NT2/D1 (cell line): ENCODE measurements around the gene KMT2E.

ENCODE experiments used
- YY1 ChIP-seq: IDR thresholded peaks from 2 replicates; pipeline ENCODE4 v1.6.1; 2011; ENCODE audit not compliant: insufficient read length, insufficient read depth
- ZNF274 ChIP-seq: IDR thresholded peaks from 2 replicates; pipeline ENCODE4 v1.6.1; 2011; ENCODE audit warnings: mild to moderate bottlenecking, low read depth, low read length

DNA sequence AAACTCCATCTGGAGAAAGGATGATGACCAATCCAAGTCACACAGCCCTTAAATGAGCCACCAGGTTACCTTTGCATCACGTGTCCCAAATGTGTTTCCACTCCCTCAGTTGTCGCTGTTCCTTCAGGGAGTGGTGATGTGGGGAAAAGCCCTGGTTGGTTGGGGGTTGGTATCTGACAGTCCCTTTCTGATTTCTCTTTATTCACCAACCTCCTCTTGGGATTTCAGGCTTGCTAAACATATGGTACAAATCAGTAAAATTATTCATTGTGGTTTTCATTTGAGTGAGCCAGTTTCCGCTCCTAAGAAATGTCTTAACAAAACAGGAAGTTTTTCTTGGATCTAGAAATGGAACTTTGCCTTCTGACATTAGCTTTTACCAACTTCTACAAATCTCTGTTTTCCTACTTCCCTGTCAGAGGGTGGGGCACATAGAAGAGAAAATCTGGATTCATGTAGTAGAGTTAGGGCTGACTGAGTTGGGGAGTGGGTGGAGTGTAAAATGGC is 40.0 kb upstream of the KMT2E start:
- TF ChIP-seq ZNF274: no peak
- TF ChIP-seq YY1: no peak
